Neuronal stem cell (in vitro differentiated cells): ENCODE measurements around the gene DHFR2.

Experiments
- DNase-seq: peaks from one replicate; pipeline ENCODE4 v3.0.0-alpha.2; 2013; ENCODE audit warnings: low spot score
- H2AFZ ChIP-seq: one replicate; pipeline ENCODE4 v1.6.1; 2013; ENCODE audit warnings: mild to moderate bottlenecking, low read length, inconsistent platforms
- H2AK5ac ChIP-seq: 2 replicates; pipeline ENCODE4 v1.6.1; 2013; ENCODE audit warnings: low read depth, mild to moderate bottlenecking, inconsistent platforms, low read length, moderate library complexity, mixed read lengths
- H2BK120ac ChIP-seq: 2 replicates; pipeline ENCODE4 v1.6.1; 2013; ENCODE audit warnings: low read depth, mild to moderate bottlenecking, inconsistent platforms, low read length, moderate library complexity, mixed read lengths
- H2BK12ac ChIP-seq: one replicate; pipeline ENCODE4 v1.6.1; 2013; ENCODE audit warnings: low read length, inconsistent platforms
- H2BK15ac ChIP-seq: 2 replicates; pipeline ENCODE4 v1.6.1; 2013; ENCODE audit warnings: mild to moderate bottlenecking, low read length, inconsistent platforms, mixed read lengths
- H2BK5ac ChIP-seq: one replicate; pipeline ENCODE4 v1.6.1; 2013; ENCODE audit warnings: inconsistent platforms, mild to moderate bottlenecking, low read length, moderate library complexity
- H3K14ac ChIP-seq: one replicate; pipeline ENCODE4 v1.6.1; 2013; ENCODE audit warnings: low read length, inconsistent platforms
- H3K18ac ChIP-seq: 2 replicates; pipeline ENCODE4 v1.6.1; 2013; ENCODE audit warnings: low read length, inconsistent platforms
- H3K23ac ChIP-seq: 2 replicates; pipeline ENCODE4 v1.6.1; 2013; ENCODE audit warnings: low read depth, mild to moderate bottlenecking, mixed read lengths, low read length, inconsistent platforms; ENCODE audit not compliant: poor library complexity
- H3K27ac ChIP-seq: replicated peaks from 3 replicates; pipeline ENCODE4 v1.5.1; 2013; ENCODE audit warnings: low read length, inconsistent platforms
- H3K27me3 ChIP-seq, 3 experiments: 2 replicates each; pipeline ENCODE4 v1.6.1; 2013; ENCODE audit warnings: low read length in 3 of 3, mild to moderate bottlenecking in 2 of 3, inconsistent platforms in 1 of 3, low read depth in 1 of 3, mixed read lengths in 1 of 3, moderate library complexity in 1 of 3; ENCODE audit not compliant: control insufficient read depth in 3 of 3, insufficient read depth in 3 of 3
- H3K36me3 ChIP-seq, 2 donors: replicated peaks in 1 of 2; 2 replicates each; pipeline ENCODE4 v1.6.1; 2013; ENCODE audit warnings: low read length in 2 of 2; ENCODE audit not compliant: control insufficient read depth in 2 of 2, insufficient read depth in 2 of 2
- H3K4ac ChIP-seq: 2 replicates; pipeline ENCODE4 v1.6.1; 2013; ENCODE audit warnings: inconsistent platforms, mild to moderate bottlenecking, low read length, moderate library complexity
- H3K4me1 ChIP-seq, 2 donors: 1 replicate in 1 of 2; 2 replicates in 1 of 2; pipeline ENCODE4 v1.6.1; 2013; ENCODE audit warnings: low read length in 2 of 2, low read depth in 1 of 2; ENCODE audit not compliant: control insufficient read depth in 2 of 2, insufficient read depth in 1 of 2
- H3K4me2 ChIP-seq: one replicate; pipeline ENCODE4 v1.6.1; 2013; ENCODE audit warnings: mild to moderate bottlenecking, low read length, inconsistent platforms; ENCODE audit not compliant: insufficient read depth, poor library complexity, severe bottlenecking
- H3K4me3 ChIP-seq, 2 donors: 2 replicates each; pipeline ENCODE4 v1.5.1; 2013; ENCODE audit warnings: low read length in 2 of 2, mild to moderate bottlenecking in 2 of 2, inconsistent platforms in 1 of 2, moderate library complexity in 1 of 2
- H3K79me1 ChIP-seq: one replicate; pipeline ENCODE4 v1.6.1; 2013; ENCODE audit warnings: low read depth, mild to moderate bottlenecking, inconsistent platforms, low read length, moderate library complexity
- H3K9ac ChIP-seq: one replicate; pipeline ENCODE4 v1.6.1; 2013; ENCODE audit warnings: mild to moderate bottlenecking, low read depth, low read length, inconsistent platforms; ENCODE audit not compliant: poor library complexity
- H3K9me3 ChIP-seq, 2 donors: replicated peaks in 1 of 2; 2 replicates each; pipeline versions ENCODE3 to v1.6.1; 2013; ENCODE audit warnings: low read length in 2 of 2, mild to moderate bottlenecking in 2 of 2, inconsistent platforms in 1 of 2, low read depth in 1 of 2, mixed read lengths in 1 of 2, moderate library complexity in 1 of 2; ENCODE audit not compliant: control insufficient read depth in 2 of 2, insufficient read depth in 1 of 2
- H4K8ac ChIP-seq: one replicate; pipeline ENCODE4 v1.6.1; 2013; ENCODE audit warnings: low read depth, mild to moderate bottlenecking, inconsistent platforms, low read length, moderate library complexity
- H4K91ac ChIP-seq: one replicate; pipeline ENCODE4 v1.6.1; 2013; ENCODE audit warnings: low read length, low read depth, mild to moderate bottlenecking, inconsistent platforms; ENCODE audit not compliant: poor library complexity
- WGBS, 2 donors: extraction: QIAGEN DNeasy Blood & Tissue Kit; methylation state at CpG; one replicate each; pipeline ENCODE4 v1.1.7; 2013; ENCODE audit warnings: missing lambda C conversion rate in 2 of 2, mixed read lengths in 1 of 2; ENCODE audit not compliant: insufficient read length in 2 of 2, insufficient replicate concordance in 1 of 2; ENCODE audit errors: extremely low coverage in 2 of 2; 5-methylcytosine and 5-hydroxymethylcytosine counted together

Gene DHFR2

DNA sequence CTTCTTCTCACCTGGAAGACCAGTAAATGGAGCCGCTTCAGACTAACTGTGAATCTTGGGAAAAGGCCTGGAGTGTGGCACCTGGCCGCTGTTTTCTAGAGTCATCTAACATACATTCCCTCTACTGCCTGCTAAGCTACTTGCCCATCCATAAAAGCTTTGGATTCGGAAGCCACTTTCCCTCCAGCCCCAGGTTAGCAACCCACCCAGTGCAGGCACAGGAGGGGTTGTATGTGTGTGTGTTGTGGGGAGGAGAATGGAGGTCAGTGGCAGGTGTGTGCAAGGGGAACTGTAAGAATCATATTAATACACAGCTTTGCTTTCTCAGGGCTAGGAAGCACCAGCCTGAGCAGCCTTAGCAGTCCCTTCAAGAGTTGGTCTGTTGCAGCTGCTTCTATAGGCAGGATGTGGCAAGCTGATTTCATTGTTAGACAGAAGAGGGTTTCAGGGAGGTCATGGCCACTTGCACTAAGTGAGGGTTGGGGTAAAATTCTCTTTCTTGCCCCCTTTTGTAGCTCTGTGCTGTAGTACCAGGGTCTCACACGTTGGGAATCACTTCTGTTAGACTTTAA, 9.1 kb upstream of the DHFR2 start:
- no peaks in the 10 kb centered on the region for H3K79me1 ChIP-seq
- no peak overlapping the region for H3K9ac ChIP-seq
- H4K8ac ChIP-seq: no peak overlapping the region
- no peak overlapping the region for H2BK15ac ChIP-seq
- no peaks in the 10 kb centered on the region for H3K4me1 ChIP-seq
- H2AFZ ChIP-seq: no peak overlapping the region
- H3K14ac ChIP-seq: no peak overlapping the region
- no peak overlapping the region for H2BK5ac ChIP-seq
- H3K9me3 ChIP-seq: peaks cover 0 to 9% of the 10 kb centered on the region in 2 donors
- no peak overlapping the region for H3K27ac ChIP-seq
- no peak overlapping the region for H2AK5ac ChIP-seq
- peaks cover 4 to 32% of the 10 kb centered on the region in 2 donors for H3K36me3 ChIP-seq
- H3K4me3 ChIP-seq: no peak overlapping the region
- H2BK120ac ChIP-seq: no peak overlapping the region
- no peak overlapping the region for H3K23ac ChIP-seq
- H3K27me3 ChIP-seq: no peaks in the 10 kb centered on the region
- no peak overlapping the region for H3K4ac ChIP-seq
- H3K18ac ChIP-seq: no peak overlapping the region
- no CpG with 5 or more reads among the region's 4 CpGs for WGBS, 2 donors
- no peak for DNase-seq
- no peak overlapping the region for H3K4me2 ChIP-seq
- H4K91ac ChIP-seq: no peak overlapping the region
- H2BK12ac ChIP-seq: no peak overlapping the region

- Histone ChIP-seq H2BK120ac (no peak overlapping the region), H4K8ac (no peak overlapping the region), H3K36me3 (peaks cover 0 to 28% of the 10 kb centered on the region in 2 donors), H2AFZ (no peak overlapping the region), H4K91ac (no peak overlapping the region), H3K27ac (no peak overlapping the region), H3K27me3 (no peaks in the 10 kb centered on the region), H3K9ac (no peak overlapping the region), H3K4ac (no peak overlapping the region), H3K4me2 (no peak overlapping the region), H2BK5ac (no peak overlapping the region), H3K4me3 (no peak overlapping the region), H3K14ac (no peak overlapping the region), H3K4me1 (no peaks in the 10 kb centered on the region), H2BK15ac (no peak overlapping the region), H3K79me1 (no peaks in the 10 kb centered on the region), H3K23ac (no peak overlapping the region), H2BK12ac (no peak overlapping the region), H3K9me3 (peaks cover 0 to 6% of the 10 kb centered on the region in 2 donors), H3K18ac (no peak overlapping the region), H2AK5ac (no peak overlapping the region)
- no peak for DNase-seq
- WGBS, 2 donors: no CpG with 5 or more reads among the region's 6 CpGs
Measured at GRCh38 chr3:94070341-94070911, 7.7 kb upstream of the DHFR2 start.

DNA sequence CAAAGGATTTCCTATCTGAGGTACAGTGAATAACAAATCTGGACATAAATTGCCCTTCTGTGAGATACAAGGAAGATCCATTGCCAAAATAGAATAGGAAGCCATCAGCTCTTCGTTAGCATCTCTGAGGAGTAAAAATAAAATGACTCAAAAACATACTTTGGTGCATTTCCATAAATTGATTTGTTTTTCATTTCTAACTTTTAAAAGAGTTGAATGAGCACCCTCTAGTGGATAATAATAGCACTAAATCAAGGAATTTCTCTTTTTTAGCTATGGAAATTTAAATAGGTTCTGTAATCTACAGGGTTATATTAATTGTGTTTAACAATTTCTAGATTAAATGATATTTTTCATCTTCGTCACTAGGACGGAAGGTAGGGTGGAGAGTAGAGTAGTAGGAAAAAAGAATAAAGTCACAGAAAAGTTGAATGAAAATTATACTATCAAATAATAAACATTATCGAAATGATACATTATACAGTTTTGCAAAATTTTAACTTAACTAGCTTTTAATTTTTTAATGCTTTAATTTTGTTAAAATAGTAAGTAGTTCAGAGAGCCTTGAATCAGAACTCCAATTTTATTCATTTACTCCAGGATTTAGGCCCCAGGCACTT, 6.6 kb upstream of the DHFR2 start:
- H3K23ac ChIP-seq: no peak overlapping the region
- H3K14ac ChIP-seq: no peak overlapping the region
- no peak overlapping the region for H3K4ac ChIP-seq
- no peak overlapping the region for H2BK12ac ChIP-seq
- H3K27ac ChIP-seq: no peak overlapping the region
- no peak overlapping the region for H3K4me2 ChIP-seq
- no peaks in the 10 kb centered on the region for H3K4me1 ChIP-seq
- peaks cover 0 to 39% of the 10 kb centered on the region in 2 donors for H3K36me3 ChIP-seq
- H3K9ac ChIP-seq: no peak overlapping the region
- no peak overlapping the region for H4K91ac ChIP-seq
- no peak overlapping the region for H2AFZ ChIP-seq
- no peak overlapping the region for H3K18ac ChIP-seq
- no peak overlapping the region for H4K8ac ChIP-seq
- H3K9me3 ChIP-seq: peaks cover 0 to 6% of the 10 kb centered on the region in 2 donors
- no peak overlapping the region for H2BK5ac ChIP-seq
- no peak for DNase-seq
- H3K4me3 ChIP-seq: no peak overlapping the region
- no peaks in the 10 kb centered on the region for H3K79me1 ChIP-seq
- no peak overlapping the region for H2BK15ac ChIP-seq
- H2BK120ac ChIP-seq: no peak overlapping the region
- H2AK5ac ChIP-seq: no peak overlapping the region
- no peaks in the 10 kb centered on the region for H3K27me3 ChIP-seq
- WGBS, 2 donors: no CpG with 5 or more reads among the region's 4 CpGs
